Activated naive CD4-positive, alpha-beta T cell treated with anti-CD3 and anti-CD28 coated beads, Interleukin-2, amount 50 U/mL, for 24 hours (primary cell): ENCODE results near the gene CNPY3.

Source experiments
- H3K27ac Mint-ChIP-seq: one replicate; pipeline ENCODE4 v1.8.0; 2021; ENCODE audit warnings: mild to moderate bottlenecking, mixed read lengths
- H3K27me3 Mint-ChIP-seq: one replicate; pipeline ENCODE4 v1.8.0; 2021; ENCODE audit warnings: mixed read lengths
- H3K36me3 Mint-ChIP-seq: one replicate; pipeline ENCODE4 v1.8.0; 2021; ENCODE audit warnings: mixed read lengths
- H3K4me1 Mint-ChIP-seq: one replicate; pipeline ENCODE4 v1.8.0; 2021; ENCODE audit warnings: mixed read lengths
- H3K4me3 Mint-ChIP-seq: one replicate; pipeline ENCODE4 v1.8.0; 2021; ENCODE audit warnings: mild to moderate bottlenecking, mixed read lengths
- H3K9me3 Mint-ChIP-seq: one replicate; pipeline ENCODE4 v1.8.0; 2021; ENCODE audit warnings: mixed read lengths

Gene CNPY3

DNA sequence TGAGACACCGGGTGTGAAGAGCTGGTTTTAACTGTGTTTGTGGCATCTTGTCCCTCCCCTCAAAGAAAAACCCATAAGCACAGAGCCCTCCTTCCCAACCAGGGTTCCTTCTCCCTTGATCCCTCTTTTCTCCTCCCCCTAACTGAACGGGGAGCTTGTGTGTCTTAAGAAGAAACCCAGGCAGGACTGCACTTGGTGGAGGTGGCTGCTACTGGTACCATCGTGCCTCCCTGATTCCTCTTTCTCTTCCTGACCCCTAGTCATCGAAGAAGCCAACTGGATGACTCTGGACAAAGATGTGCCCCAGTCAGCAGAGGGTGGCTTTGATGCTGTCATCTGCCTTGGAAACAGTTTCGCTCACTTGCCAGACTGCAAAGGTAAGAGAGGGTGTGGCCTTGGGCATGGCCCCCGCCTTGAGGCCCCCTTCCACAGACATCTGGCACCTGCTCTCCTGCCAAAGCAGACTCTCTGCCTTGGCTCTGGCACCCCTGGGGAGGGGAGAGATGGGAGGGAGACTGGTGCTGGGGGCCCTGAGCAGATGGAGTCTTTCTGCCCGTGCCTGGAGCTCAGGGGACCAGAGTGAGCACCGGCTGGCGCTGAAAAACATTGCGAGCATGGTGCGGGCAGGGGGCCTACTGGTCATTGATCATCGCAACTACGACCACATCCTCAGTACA is 33.4 kb downstream of the CNPY3 start:
- Mint-ChIP-seq H3K27me3 (no peaks in the 10 kb centered on the region), H3K4me3 (peak overlapping the region; percentile 36), H3K27ac (no peak overlapping the region), H3K9me3 (no peaks in the 10 kb centered on the region), H3K36me3 (peaks cover 8% of the 10 kb centered on the region), H3K4me1 (peaks cover 17% of the 10 kb centered on the region)

DNA sequence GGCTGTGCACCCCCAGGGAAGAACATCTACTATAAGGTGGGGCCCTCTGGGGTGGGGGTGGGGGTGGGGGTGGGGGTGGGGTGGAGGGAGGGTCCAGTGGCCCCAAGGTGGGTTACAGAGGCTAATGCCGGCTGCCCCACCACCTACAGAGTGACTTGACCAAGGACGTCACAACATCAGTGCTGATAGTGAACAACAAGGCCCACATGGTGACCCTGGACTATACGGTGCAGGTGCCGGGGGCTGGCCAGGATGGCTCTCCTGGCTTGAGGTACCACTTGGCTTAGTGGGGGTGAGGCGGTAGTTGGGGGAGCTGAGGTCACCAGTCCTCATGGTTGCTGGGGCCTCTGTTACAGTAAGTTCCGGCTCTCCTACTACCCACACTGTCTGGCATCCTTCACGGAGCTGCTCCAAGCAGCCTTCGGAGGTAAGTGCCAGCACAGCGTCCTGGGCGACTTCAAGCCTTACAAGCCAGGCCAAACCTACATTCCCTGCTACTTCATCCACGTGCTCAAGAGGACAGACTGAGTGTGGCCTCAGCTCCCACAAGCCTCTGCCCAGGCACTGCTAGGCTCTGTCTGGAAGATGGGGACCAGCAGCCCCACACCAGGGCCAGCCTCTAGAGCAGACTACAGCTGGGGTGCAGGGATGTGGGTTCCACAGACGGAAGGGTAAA is 34.0 kb downstream of the CNPY3 start:
- Mint-ChIP-seq H3K4me3 (no peak overlapping the region), H3K4me1 (peaks cover 17% of the 10 kb centered on the region), H3K36me3 (peaks cover 8% of the 10 kb centered on the region), H3K9me3 (no peaks in the 10 kb centered on the region), H3K27ac (no peak overlapping the region), H3K27me3 (no peaks in the 10 kb centered on the region)

- no peak overlapping the region for H3K27ac Mint-ChIP-seq
- peaks cover 17% of the 10 kb centered on the region for H3K4me1 Mint-ChIP-seq
- H3K27me3 Mint-ChIP-seq = no peaks in the 10 kb centered on the region
- peaks cover 8% of the 10 kb centered on the region for H3K36me3 Mint-ChIP-seq
- no peak overlapping the region for H3K4me3 Mint-ChIP-seq
- no peaks in the 10 kb centered on the region for H3K9me3 Mint-ChIP-seq
These were observed 34.8 kb downstream of the CNPY3 start for GRCh38 chr6:42963855-42964605.

- H3K36me3 Mint-ChIP-seq = peaks cover 8% of the 10 kb centered on the region
- H3K9me3 Mint-ChIP-seq = no peaks in the 10 kb centered on the region
- H3K27me3 Mint-ChIP-seq = no peaks in the 10 kb centered on the region
- no peak overlapping the region for H3K4me3 Mint-ChIP-seq
- peaks cover 13% of the 10 kb centered on the region for H3K4me1 Mint-ChIP-seq
- no peak overlapping the region for H3K27ac Mint-ChIP-seq
These were observed 37.3 kb downstream of the CNPY3 start for GRCh38 chr6:42966571-42966970.

GRCh38 chr6:42967228-42967627 is 37.9 kb downstream of the CNPY3 start:
- Mint-ChIP-seq H3K4me1 (peaks cover 12% of the 10 kb centered on the region), H3K4me3 (no peak overlapping the region), H3K27ac (no peak overlapping the region), H3K9me3 (no peaks in the 10 kb centered on the region), H3K27me3 (no peaks in the 10 kb centered on the region), H3K36me3 (peaks cover 8% of the 10 kb centered on the region)

DNA sequence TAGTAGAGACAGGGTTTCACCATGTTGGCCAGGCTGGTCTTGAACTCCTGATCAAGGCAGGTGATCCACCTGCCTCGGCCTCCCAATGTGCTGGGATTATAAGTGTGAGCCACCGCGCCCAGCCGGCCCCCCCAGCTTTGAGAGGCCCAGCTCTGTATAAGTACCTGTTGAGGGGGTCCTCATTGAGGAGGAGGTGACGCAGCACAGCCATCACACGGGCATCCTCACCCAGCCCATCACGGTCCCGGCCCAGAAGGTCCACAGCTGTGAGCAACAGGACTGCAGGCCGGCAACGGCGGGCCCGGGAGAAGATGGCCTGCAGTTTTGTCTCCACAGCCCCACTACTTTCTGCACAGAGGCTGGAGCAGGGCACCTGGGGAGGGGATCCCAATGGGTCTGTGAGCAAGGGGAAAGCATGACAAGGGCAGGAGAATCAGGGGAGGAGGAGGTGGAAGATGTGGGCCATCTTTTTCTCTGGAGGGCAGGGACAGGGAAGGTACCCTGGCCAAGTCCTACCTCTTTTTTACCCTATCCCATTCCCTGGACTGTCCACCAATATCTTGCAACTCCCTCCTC is 38.9 kb downstream of the CNPY3 start:
- no peak overlapping the region for H3K27ac Mint-ChIP-seq
- H3K4me3 Mint-ChIP-seq = no peak overlapping the region
- H3K36me3 Mint-ChIP-seq = peaks cover 8% of the 10 kb centered on the region
- H3K9me3 Mint-ChIP-seq = no peaks in the 10 kb centered on the region
- H3K4me1 Mint-ChIP-seq = peaks cover 12% of the 10 kb centered on the region
- no peaks in the 10 kb centered on the region for H3K27me3 Mint-ChIP-seq

DNA sequence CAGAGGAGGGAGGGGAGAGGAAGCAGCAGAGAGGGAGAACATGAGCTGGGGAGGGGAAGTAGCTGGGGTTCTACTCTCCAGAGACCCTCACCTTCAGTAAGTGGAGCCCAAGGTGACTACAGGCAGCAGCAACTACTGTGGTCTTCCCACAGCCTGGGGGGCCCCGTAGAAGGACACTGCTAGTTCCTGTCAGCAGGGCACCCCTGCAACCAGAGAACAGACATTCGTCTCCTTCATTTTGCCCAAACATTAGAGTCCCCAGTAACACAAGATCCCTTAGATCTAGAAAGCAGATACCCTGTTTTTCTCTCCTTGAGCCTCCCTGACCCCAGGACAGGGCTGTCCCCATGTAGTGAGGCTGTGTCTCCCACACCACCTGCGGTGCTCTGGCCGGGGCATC is 39.5 kb downstream of the CNPY3 start:
- Mint-ChIP-seq H3K4me1 (peaks cover 12% of the 10 kb centered on the region), H3K9me3 (no peaks in the 10 kb centered on the region), H3K36me3 (peaks cover 8% of the 10 kb centered on the region), H3K4me3 (no peak overlapping the region), H3K27ac (no peak overlapping the region), H3K27me3 (no peaks in the 10 kb centered on the region)

DNA sequence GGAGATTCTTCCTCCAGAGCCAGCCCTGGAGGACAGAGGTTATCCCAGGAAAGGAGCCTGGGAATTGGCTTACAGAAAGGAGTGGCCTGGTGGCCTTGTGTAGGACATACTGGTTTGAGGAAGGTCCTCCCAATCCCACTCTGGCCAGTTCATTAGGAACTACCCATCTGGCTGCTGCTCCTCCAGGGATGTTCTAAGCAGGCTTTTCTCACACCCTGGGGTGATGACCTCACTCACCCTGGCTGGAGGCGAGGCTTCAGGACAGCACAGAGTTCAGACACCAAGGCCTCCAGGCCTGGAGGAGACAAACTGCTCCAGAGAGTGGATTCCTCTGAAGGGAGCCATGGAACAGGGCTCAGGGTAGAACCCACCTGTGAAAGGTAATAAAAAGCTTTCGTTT is 40.2 kb downstream of the CNPY3 start:
- Mint-ChIP-seq H3K4me1 (peaks cover 15% of the 10 kb centered on the region), H3K27ac (no peak overlapping the region), H3K4me3 (no peak overlapping the region), H3K27me3 (no peaks in the 10 kb centered on the region), H3K36me3 (peaks cover 8% of the 10 kb centered on the region), H3K9me3 (no peaks in the 10 kb centered on the region)

GRCh38 chr6:42969934-42970333 is 40.7 kb downstream of the CNPY3 start:
- H3K4me1 Mint-ChIP-seq = peaks cover 20% of the 10 kb centered on the region
- H3K36me3 Mint-ChIP-seq = peaks cover 4% of the 10 kb centered on the region
- no peak overlapping the region for H3K27ac Mint-ChIP-seq
- no peaks in the 10 kb centered on the region for H3K27me3 Mint-ChIP-seq
- H3K4me3 Mint-ChIP-seq = no peak overlapping the region
- H3K9me3 Mint-ChIP-seq = no peaks in the 10 kb centered on the region

DNA sequence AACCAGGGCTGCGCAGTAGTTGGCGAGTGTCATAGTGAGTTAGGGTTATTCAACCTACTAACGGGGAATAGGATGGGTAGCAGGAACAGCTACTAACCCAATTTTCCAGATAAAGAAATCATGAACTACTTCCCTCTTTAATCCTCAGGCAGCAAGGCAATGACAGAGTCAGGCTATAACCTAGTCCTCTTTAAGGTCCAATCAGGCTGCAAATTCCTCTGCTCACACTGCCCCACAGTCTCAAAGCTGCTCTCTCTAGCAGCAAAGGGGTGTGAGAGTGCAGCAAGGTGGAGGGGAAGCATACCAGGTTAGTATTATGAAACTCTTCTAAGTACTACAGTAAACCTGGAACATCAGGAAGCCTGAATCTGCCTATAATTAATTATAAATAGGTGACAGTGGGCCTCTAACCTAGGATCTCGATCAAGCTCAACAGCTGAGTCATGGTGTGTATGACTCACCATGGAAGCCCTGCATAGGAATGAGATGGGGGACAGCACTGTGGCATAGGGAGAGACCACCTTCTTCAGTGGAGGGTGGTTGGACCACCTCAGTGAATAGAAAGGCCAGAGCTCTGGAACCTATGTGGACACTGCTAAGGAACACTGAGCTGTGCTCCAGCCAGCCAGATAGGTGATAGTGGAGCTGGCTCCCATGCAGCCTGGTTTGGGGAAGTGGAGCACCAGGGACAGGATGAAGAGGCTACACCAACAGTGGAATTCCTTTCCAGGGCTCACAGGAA is 41.8 kb downstream of the CNPY3 start:
- Mint-ChIP-seq H3K9me3 (no peaks in the 10 kb centered on the region), H3K4me1 (peaks cover 28% of the 10 kb centered on the region), H3K27me3 (no peaks in the 10 kb centered on the region), H3K36me3 (no peaks in the 10 kb centered on the region), H3K27ac (no peak overlapping the region), H3K4me3 (no peak overlapping the region)

GRCh38 chr6:42971746-42972327 is 42.6 kb downstream of the CNPY3 start:
- H3K4me3 Mint-ChIP-seq = no peak overlapping the region
- no peak overlapping the region for H3K27ac Mint-ChIP-seq
- no peaks in the 10 kb centered on the region for H3K27me3 Mint-ChIP-seq
- H3K9me3 Mint-ChIP-seq = no peaks in the 10 kb centered on the region
- peaks cover 35% of the 10 kb centered on the region for H3K4me1 Mint-ChIP-seq
- peaks cover 1% of the 10 kb centered on the region for H3K36me3 Mint-ChIP-seq

GRCh38 chr6:42973926-42974325 is 44.6 kb downstream of the CNPY3 start:
- H3K4me1 Mint-ChIP-seq = peaks cover 46% of the 10 kb centered on the region
- H3K27me3 Mint-ChIP-seq = no peaks in the 10 kb centered on the region
- no peaks in the 10 kb centered on the region for H3K9me3 Mint-ChIP-seq
- H3K4me3 Mint-ChIP-seq = no peak overlapping the region
- peak overlapping the region; percentile 51 for H3K27ac Mint-ChIP-seq
- H3K36me3 Mint-ChIP-seq = peaks cover 3% of the 10 kb centered on the region

DNA sequence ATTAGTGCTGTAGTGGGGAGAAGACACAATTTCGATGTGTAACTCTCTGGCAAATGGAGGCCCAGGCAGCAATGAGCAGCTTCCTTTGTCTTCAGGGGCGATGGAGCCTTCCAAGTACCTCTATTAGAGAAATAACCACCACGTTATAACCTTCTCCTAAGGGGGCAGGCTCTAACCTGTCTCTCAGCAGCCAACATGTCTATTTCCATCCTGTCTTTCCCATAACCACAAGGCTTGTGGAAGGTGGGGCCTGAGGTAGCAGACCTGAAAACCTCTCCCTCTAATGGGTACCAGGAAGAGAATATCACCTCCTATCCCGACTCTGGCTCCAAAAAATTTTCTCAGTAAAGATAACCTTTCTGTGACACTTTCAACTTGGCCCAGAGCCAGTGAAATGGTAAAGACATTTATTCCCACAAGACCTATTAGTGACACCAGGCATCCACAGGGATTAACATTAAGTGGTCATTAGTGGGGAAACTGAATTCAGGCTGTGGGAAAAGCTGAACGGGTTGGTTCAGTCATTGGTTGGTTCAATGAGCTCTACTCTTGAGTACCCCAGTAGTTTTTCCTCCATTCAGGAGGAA is 45.7 kb downstream of the CNPY3 start:
- H3K36me3 Mint-ChIP-seq = peaks cover 3% of the 10 kb centered on the region
- H3K9me3 Mint-ChIP-seq = no peaks in the 10 kb centered on the region
- peaks cover 55% of the 10 kb centered on the region for H3K4me1 Mint-ChIP-seq
- no peak overlapping the region for H3K4me3 Mint-ChIP-seq
- H3K27ac Mint-ChIP-seq = peak overlapping the region; percentile 46
- no peaks in the 10 kb centered on the region for H3K27me3 Mint-ChIP-seq

DNA sequence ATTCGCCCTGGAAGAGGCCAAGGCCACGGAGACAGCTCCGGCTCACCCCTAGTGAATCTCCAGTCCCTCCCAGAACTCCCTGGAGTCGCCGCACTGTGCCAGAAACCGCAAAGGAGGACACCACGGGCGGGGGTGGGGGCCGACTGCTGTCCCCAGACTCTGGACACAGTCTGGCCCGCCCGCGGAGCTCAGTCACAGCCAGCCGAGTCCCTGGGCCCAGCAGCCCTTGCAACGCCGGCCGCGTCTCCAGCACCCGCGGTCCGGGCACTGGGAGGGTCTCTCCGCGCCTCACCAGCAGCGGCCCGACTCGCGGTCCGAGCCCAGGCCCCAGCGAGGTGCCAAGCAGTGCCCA is 49.2 kb downstream of the CNPY3 start:
- H3K9me3 Mint-ChIP-seq = no peaks in the 10 kb centered on the region
- H3K4me3 Mint-ChIP-seq = peak overlapping the region; percentile 90
- H3K4me1 Mint-ChIP-seq = peaks cover 57% of the 10 kb centered on the region
- H3K27me3 Mint-ChIP-seq = no peaks in the 10 kb centered on the region
- H3K27ac Mint-ChIP-seq = peak overlapping the region; percentile 82
- H3K36me3 Mint-ChIP-seq = peaks cover 3% of the 10 kb centered on the region
